K562 (cell line): ENCODE data around the gene SCN4B. TPM values are rescaled to one million over a fixed set of nuclear protein-coding genes. Genes with fewer than 3 reads are reported as not detected.

Experiments used
- ATAC-seq: fragments of 200-7000 bp; cut with Tn5 transposase; 3 replicates; pipeline ENCODE4 v1.9.1; 2020; ENCODE audit warnings: moderate library complexity
- BruUV-seq: library from RNA; stranded (reverse); fragments of 400-500 nt; replicated peaks from 2 replicates; lab custom pipeline; 2021; lab: Mats Ljungman, UMichigan
- CTCF ChIA-PET: fragments of 300-600 bp; formaldehyde crosslinking; extraction: SDS; loops from one replicate; lab custom pipeline; 2021; ENCODE audit warnings: low intra/inter-chr PET ratio; lab: Yijun Ruan, JAX
- POLR2A ChIA-PET: fragments of 300-600, 350-650 bp; sonication (Branson Sonifier 250); formaldehyde crosslinking; extraction: SDS; loops from one replicate; lab custom pipeline; 2021; ENCODE audit warnings: antibody characterized with exemption, inconsistent platforms; lab: Yijun Ruan, JAX
- DNase-seq, 4 experiments: peaks; one replicate each; pipeline versions ENCODE4 v3.0.0 to v3.0.0-alpha.2; 2011 to 2018; ENCODE audit warnings: low spot score in 3 of 4, mixed read lengths in 3 of 4; ENCODE audit errors: extremely low read depth in 1 of 4
- FAIRE-seq: peaks from 2 replicates; lab custom pipeline; 2011; peaks lifted over from hg19 to GRCh38; lab: Jason Lieb, UNC
- H2AFZ ChIP-seq: 2 replicates; pipeline ENCODE4 v1.6.0; 2011; ENCODE audit warnings: low read depth, low read length, control low read depth, inconsistent platforms
- H3K27ac ChIP-seq: fragments of 200-600 bp; 3 replicates; pipeline ENCODE4 v1.8.0; 2011; ENCODE audit warnings: low read depth, mild to moderate bottlenecking, control low read depth, inconsistent platforms, low read length, moderate library complexity, mixed read lengths; ENCODE audit errors: extremely low read depth
- H3K27me3 ChIP-seq, 2 experiments: fragments of 300-600 bp in 1 of 2; 2 replicates in 1 of 2; 3 replicates in 1 of 2; pipeline versions ENCODE4 v1.6.0 to v1.8.0; 2011; ENCODE audit warnings: inconsistent platforms in 2 of 2, low read length in 2 of 2, mild to moderate bottlenecking in 1 of 2, mixed read lengths in 1 of 2, moderate library complexity in 1 of 2; ENCODE audit not compliant: control insufficient read depth in 2 of 2, insufficient read depth in 2 of 2
- H3K36me3 ChIP-seq: fragments of 300-600 bp; 3 replicates; pipeline ENCODE4 v1.8.0; 2011; ENCODE audit warnings: mild to moderate bottlenecking, low read length, inconsistent platforms; ENCODE audit not compliant: control insufficient read depth, insufficient read depth
- H3K4me1 ChIP-seq, 2 experiments: fragments of 200-600 bp in 1 of 2; replicated peaks in 1 of 2; 2 replicates in 1 of 2; 3 replicates in 1 of 2; pipeline versions ENCODE4 v1.5.1 to v1.8.0; 2011; ENCODE audit warnings: inconsistent platforms in 2 of 2, low read length in 2 of 2, mild to moderate bottlenecking in 1 of 2, mixed read lengths in 1 of 2, moderate library complexity in 1 of 2; ENCODE audit not compliant: control insufficient read depth in 2 of 2, insufficient read depth in 2 of 2
- H3K4me2 ChIP-seq: 2 replicates; pipeline ENCODE4 v1.6.1; 2011; ENCODE audit warnings: low read length, control low read depth, inconsistent platforms, mixed read lengths; ENCODE audit not compliant: insufficient read depth
- H3K4me3 ChIP-seq: fragments of 200-600 bp; sonication (generic), shearing (Covaris generic); 2 replicates; pipeline ENCODE4 v1.5.1; 2016; ENCODE audit warnings: control low read depth, inconsistent platforms
- H3K79me2 ChIP-seq: fragments of 200-600 bp; 3 replicates; pipeline ENCODE4 v1.8.0; 2011; ENCODE audit warnings: low read length, inconsistent platforms; ENCODE audit not compliant: control insufficient read depth, insufficient read depth
- H3K9ac ChIP-seq, 2 experiments: 2 replicates each; pipeline versions ENCODE4 v1.6.0 to v1.6.1; 2011; ENCODE audit warnings: low read depth in 2 of 2, low read length in 2 of 2, control low read depth in 1 of 2, inconsistent platforms in 1 of 2, mild to moderate bottlenecking in 1 of 2, mixed read lengths in 1 of 2; ENCODE audit not compliant: insufficient read depth in 1 of 2
- H3K9me1 ChIP-seq: one replicate; pipeline ENCODE4 v1.6.0; 2011; ENCODE audit warnings: inconsistent platforms, mild to moderate bottlenecking, low read length, moderate library complexity; ENCODE audit not compliant: control insufficient read depth, insufficient read depth
- H3K9me3 ChIP-seq: replicated peaks from 2 replicates; pipeline ENCODE4 v1.5.1; 2011; ENCODE audit warnings: low read depth, low read length, inconsistent platforms; ENCODE audit not compliant: control insufficient read depth, insufficient read depth
- H4K20me1 ChIP-seq: replicated peaks from 2 replicates; pipeline ENCODE4 v1.6.1; 2011; ENCODE audit warnings: low read length, inconsistent platforms, mixed read lengths; ENCODE audit not compliant: control insufficient read depth, insufficient read depth
- ETS1 ChIP-seq: conservative IDR thresholded peaks from 2 replicates; pipeline ENCODE4 v1.6.1; 2011; ENCODE audit warnings: low read depth, mild to moderate bottlenecking, low read length; ENCODE audit not compliant: control insufficient read depth
- PTTG1 ChIP-seq: fragments of 450-650 bp; IDR thresholded peaks from 2 replicates; pipeline ENCODE4 v1.6.1; 2016; ENCODE audit warnings: low read depth, mild to moderate bottlenecking, missing genetic modification characterization, missing compliant biosample characterization
- RFX1 ChIP-seq: fragments of 450-650 bp; IDR thresholded peaks from 2 replicates; pipeline ENCODE4 v1.6.1; 2016; ENCODE audit warnings: mild to moderate bottlenecking, moderate library complexity
- RNF2 ChIP-seq: sonication (generic); IDR thresholded peaks from 2 replicates; pipeline ENCODE4 v1.6.1; 2016
- ZNF274 ChIP-seq: IDR thresholded peaks from 2 replicates; pipeline ENCODE4 v1.6.1; 2011; ENCODE audit warnings: low read depth, mild to moderate bottlenecking, low read length, moderate library complexity, borderline replicate concordance
- WGBS: fragments of 100-300 bp; shearing (Covaris generic); methylation state at CpG from one replicate; pipeline ENCODE4 v1.1.6; 2016; ENCODE audit warnings: low coverage, mixed read lengths; ENCODE audit not compliant: insufficient coverage; ENCODE audit errors: missing lambda C conversion rate; 5-methylcytosine and 5-hydroxymethylcytosine counted together
- in situ Hi-C: fragments of 300-500 bp; cut with MboI; formaldehyde crosslinking; loops from 4 replicates; pipeline ENCODE4 v1.15.0; 2018; ENCODE audit warnings: inconsistent platforms, mixed read lengths
- intact Hi-C: fragments of 100-400 bp; cut with micrococcal nuclease; formaldehyde crosslinking; loops from 2 replicates; pipeline ENCODE4 v1.14.2; 2022
- polyA plus RNA-seq, 8 experiments: library from polyadenylated mRNA; depleted of rRNA in 4 of 8; stranded (reverse) in 5 of 8; unstranded in 3 of 8; fragments of >200 nt; fragmentation: Nextera tagmentation in 2 of 8; fragmentation: Illumina TruSeq in 1 of 8; extraction: Ambion mirVana in 2 of 8; extraction: Trizol in 1 of 8; gene quantifications; 2 replicates each; pipeline versions ENCODE4 v1.2.1 to v1.2.3, GENCODE V29; 2011 to 2014; ENCODE audit warnings: inconsistent platforms in 1 of 8, missing spikeins in 1 of 8
- total RNA-seq, 7 experiments: library from RNA; depleted of rRNA in 6 of 7; stranded (reverse); fragments of >200 nt in 6 of 7; fragmentation: Illumina TruSeq in 2 of 7; extraction: Trizol in 2 of 7; gene quantifications; 2 replicates each; pipeline versions ENCODE4 v1.2.1 to v1.2.3, GENCODE V29; 2011 to 2021; ENCODE audit warnings: low replicate concordance in 1 of 7

SCN4B gene
- total and polyA plus RNA-seq, 9 of the 15 experiments (the other 6 are each of a cell fraction or from before 2014, with no cell fraction given): 0.03 TPM; not detected in 8

GRCh38 chr11:118086913-118087768 is 65.5 kb downstream of the SCN4B start, which contains the start of gene SMIM35:
TSS of gene SMIM35 (minus strand) at chr11:118086963. CDS start at chr11:118086757, 206 bp downstream.
- DNase-seq: no peak
- TF ChIP-seq RFX1 (peak; percentile 37), RNF2 (no peak), PTTG1 (tag) (no peak), ETS1 (0 out of 2 replicates have a peak, but pooled peaks have one; percentile 27), ZNF274 (peak; percentile 91)
- TF ChIP-seq, all 486 proteins: peak for 3
- ChIA-PET POLR2A (interaction anchor here (0.5 kb wide), 1 partner anchor 369 kb away, joined by 3 read pairs; no protein-coding TSS in a partner anchor), CTCF (no interaction called here)
- Histone ChIP-seq H3K9me3 (peaks cover 10% of the 10 kb centered on the region), H4K20me1 (no peaks in the 10 kb centered on the region), H2AFZ (no peak within 1 kb of the TSS), H3K79me2 (no peaks in the 10 kb centered on the region), H3K9me1 (no peaks in the 10 kb centered on the region), H3K4me1 (peaks cover 8% of the 10 kb centered on the region in 2 experiments; a peak in 4 of 5 replicates), H3K27ac (no peak within 1 kb of the TSS), H3K36me3 (no peaks in the 10 kb centered on the region), H3K27me3 (peaks cover 6 to 18% of the 10 kb centered on the region in 2 experiments; a peak in 4 of 5 replicates), H3K9ac (no peak within 1 kb of the TSS), H3K4me2 (no peak within 1 kb of the TSS), H3K4me3 (no peak within 1 kb of the TSS)
- in situ Hi-C loops (no loop called here), intact Hi-C loops (no loop called here)
- ATAC-seq (no peak), FAIRE-seq (no peak)
- no TSS peak for BruUV-seq
- WGBS: 11% methylated on average over 5 of the region's 5 CpGs
